ENCODE measurements around the gene BMERB1.
"Not testable (repeated sequence)": the region's sequence is repeated elsewhere in the genome, so short reads cannot be mapped to it uniquely, and the experiment has no call there.

The BMERB1 gene

GRCh38 chr16:15425861-15426260 lies 8.5 kb upstream of the BMERB1 start:
- no peak for DNase-seq (ENCODE audit: low read depth, low spot score)

DNA sequence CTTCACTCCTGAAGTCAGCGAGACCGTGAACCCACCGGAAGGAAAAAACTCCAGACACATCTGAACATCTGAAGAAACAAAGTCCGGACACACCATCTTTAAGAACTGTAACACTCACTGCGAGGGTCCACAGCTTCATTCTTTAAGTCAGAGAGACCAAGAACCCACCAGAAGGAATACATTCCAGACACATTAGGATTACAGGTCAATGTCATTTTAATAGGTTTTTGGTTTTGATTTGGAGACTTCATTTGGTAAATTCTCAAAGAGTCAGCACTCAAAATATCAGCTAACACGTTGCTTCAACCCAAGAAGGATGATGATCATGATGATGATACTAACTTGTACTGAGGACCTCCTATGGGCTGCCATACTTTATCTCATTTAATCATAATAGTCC lies 7.6 kb upstream of the BMERB1 start:
- no peak for DNase-seq (ENCODE audit: low read depth, low spot score)

- peak; percentile 47 for DNase-seq (ENCODE audit: low read depth, low spot score)
Observed at GRCh38 chr16:15427648-15428239, 6.6 kb upstream of the BMERB1 start.

GRCh38 chr16:15430884-15431283 lies 3.5 kb upstream of the BMERB1 start:
- not testable (repeated sequence) for DNase-seq (ENCODE audit: low read depth, low spot score)

DNA sequence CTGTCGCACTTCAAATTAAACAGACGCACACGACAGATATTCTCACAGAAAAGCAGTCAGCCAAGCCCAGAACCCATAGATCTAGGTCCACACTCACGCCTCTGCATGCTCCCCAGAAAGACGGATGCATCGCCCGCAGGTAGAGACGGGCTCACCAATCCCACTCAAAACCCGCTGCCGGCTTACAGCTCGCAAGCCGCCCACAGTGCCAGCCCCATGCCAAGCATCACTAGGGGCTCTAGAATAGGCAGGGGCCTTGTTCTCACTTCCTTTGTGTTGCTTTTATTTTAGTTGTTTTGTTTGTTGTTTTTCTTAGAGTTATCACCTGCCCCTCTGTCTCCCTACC lies 336 bp upstream of the BMERB1 start:
- no peak for DNase-seq (ENCODE audit: low read depth, low spot score)

- DNase-seq (ENCODE audit: low read depth, low spot score): no peak
Observed at GRCh38 chr16:15435216-15435864, 952 bp downstream of the BMERB1 start.

- DNase-seq (ENCODE audit: low read depth, low spot score): no peak
Observed at GRCh38 chr16:15439102-15439501, 4.7 kb downstream of the BMERB1 start.

DNA sequence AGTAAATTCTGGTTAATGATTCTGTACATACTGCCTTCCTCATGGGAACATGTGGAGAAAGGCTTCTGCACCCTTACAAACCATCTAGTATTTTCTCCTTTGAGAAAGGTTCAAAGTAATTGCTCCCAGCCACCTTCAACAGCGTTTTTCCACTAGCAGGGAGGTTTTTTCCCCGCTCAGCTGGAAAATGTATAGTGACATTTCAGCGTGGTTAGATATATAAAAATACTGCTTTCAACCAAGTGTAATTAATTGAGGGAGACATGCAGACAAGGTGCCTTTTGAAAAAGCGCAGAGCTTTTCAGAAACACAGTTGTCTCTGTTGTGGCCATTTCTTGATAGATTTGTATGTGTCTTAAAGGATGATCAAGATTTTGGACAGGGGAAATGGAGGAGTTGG lies 5.1 kb downstream of the BMERB1 start:
- no peak for DNase-seq (ENCODE audit: low read depth, low spot score)

DNA sequence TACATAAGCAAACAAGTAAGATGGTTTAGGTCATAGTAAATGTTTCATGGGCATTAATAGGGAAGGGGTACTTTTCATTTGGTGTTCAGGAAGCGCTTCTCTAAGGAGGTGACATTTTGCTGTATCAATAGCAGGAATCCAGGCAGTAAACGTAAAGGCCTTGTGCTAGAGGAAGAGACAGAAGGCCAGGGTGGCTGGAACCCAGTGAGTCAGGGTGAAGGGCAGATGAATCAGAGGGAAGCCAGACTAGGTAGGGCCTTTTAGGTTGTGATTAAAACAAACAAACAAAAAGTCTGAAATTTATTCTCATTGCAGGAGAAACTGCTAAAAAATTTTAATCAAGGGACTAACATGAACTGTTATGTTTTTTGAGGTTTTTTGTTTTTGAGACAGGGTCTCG lies 6.5 kb downstream of the BMERB1 start:
- no peak for DNase-seq (ENCODE audit: low read depth, low spot score)

DNA sequence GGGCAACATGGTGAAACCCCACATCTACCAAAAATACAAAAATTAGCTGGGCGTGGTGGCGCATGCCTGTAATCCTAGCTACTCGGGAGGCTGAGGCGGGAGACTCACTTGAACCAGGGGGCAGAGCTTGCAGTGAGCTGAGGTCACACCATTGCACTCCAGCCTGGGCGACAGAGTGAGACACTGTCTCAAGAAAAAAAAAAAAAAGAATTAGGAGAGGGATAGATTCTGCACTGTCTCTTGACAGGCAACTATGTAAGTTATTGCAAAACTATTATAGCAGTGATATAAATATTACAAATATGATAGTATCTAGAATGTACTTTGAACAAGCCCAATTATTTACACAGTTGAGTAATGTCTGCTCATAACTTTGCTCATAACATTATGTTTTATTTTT lies 7.8 kb downstream of the BMERB1 start:
- not testable (repeated sequence) for DNase-seq (ENCODE audit: low read depth, low spot score)

- DNase-seq (ENCODE audit: low read depth, low spot score): no peak
Observed at GRCh38 chr16:15443753-15444152, 9.4 kb downstream of the BMERB1 start.

- DNase-seq (ENCODE audit: low read depth, low spot score): no peak
Observed at GRCh38 chr16:15444264-15444663, 9.9 kb downstream of the BMERB1 start.

- no peak for DNase-seq (ENCODE audit: low read depth, low spot score)
Observed at GRCh38 chr16:15445450-15445849, 11.1 kb downstream of the BMERB1 start.

- no peak for DNase-seq (ENCODE audit: low read depth, low spot score)
Observed at GRCh38 chr16:15446901-15447300, 12.5 kb downstream of the BMERB1 start.

GRCh38 chr16:15450624-15451023 lies 16.2 kb downstream of the BMERB1 start:
- DNase-seq (ENCODE audit: low read depth, low spot score): no peak

DNA sequence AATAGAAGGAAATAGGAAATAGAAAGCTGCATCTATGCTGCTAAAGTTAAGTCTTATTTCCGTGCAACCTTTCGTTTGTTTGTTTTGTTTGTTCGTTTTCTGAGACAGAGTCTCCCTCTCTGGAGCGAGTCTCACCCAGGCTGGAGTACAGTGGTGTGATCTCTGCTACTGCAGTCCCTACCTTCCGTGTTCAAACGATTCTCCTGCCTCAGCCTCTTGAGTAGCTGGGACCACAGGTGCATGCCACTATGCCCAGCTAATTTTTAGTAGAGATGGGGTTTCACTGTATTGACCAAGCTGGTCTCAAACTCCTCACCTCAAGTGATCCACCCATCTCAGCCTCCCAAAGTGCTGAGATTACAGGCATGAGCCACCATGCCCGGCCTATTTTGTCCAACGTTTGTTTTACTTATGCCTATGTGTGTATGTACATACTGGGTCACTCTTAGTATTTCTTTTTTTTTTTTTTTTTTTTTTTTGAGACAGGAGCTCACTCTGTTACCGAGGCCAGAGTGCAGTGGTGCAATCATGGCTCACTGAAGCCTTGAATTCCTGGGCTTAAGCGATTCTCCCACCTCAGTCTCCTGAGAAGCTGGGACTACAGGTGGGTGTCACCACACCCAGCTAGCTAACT lies 16.8 kb downstream of the BMERB1 start:
- DNase-seq (ENCODE audit: low read depth, low spot score): no peak

DNA sequence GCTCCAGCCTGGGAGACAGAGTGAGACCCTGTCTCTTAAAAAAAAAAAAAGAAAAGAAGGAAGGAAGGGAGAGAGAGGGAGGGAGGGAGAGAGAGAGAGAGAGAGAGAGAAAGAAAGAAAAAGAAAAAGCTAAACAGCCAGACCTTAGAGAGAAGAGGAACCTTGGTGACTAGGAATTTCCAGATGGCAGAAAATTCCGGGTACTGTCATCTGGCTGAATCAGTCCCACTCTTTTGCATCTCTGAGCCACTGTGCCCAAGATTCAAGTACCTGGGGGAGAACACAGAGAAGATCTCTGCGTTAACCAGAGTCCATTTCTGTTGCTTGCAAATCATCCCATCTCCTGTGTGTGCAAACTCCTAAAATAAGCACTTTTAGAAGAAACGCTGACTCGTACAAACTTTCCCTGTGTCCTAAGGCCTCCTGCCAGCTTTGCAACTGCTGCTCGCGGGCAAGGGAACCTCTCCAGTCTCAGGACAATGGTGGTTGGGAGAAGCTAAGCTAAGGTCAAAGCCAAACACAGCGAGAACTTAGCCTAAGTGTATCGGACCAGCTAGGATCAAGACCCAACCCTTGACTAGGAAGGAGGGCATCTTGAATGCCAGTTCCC lies 18.0 kb downstream of the BMERB1 start:
- DNase-seq (ENCODE audit: low read depth, low spot score): no peak

DNA sequence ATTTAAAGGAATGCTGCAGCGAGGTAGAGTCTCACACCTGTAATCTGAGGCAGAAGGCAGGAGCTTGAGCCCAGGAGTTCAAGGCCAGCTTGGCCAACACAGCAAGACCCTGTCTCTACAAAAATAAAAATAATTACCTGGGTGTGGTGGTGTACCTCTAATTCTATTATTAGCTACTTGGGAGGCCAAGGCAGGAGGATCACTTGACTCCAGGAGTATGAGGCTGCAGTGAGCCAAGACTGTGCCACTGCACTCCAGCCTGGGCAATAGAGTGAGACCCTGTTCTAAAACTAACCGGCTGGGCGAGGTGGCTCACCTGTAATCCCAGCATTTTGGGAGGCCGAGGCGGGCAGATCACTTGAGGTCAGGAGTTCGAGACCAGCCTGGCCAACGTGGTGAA lies 18.9 kb downstream of the BMERB1 start:
- not testable (repeated sequence) for DNase-seq (ENCODE audit: low read depth, low spot score)

DNA sequence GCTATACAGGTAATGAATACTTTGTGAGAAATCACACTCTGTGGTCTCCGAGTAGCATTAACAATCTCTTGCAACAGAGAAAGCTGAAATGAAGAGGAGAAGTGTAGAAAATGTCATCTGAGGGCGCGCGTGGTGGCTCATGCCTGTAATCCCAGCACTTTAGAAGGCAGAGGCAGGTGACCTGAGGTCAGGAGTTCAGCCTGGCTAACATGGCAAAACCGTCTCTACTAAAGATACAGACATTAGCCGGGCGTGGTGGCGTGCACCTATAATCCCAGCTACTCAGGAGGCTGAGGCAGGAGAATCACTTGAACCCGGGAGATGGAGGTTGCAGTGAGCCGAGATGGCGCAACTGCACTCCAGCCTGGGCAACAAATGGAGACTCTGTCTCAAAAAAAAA lies 20.5 kb downstream of the BMERB1 start:
- not testable (repeated sequence) for DNase-seq (ENCODE audit: low read depth, low spot score)

- no peak for DNase-seq (ENCODE audit: low read depth, low spot score)
Observed at GRCh38 chr16:15457400-15457799, 23.0 kb downstream of the BMERB1 start.

- DNase-seq (ENCODE audit: low read depth, low spot score): no peak
Observed at GRCh38 chr16:15457958-15458357, 23.6 kb downstream of the BMERB1 start.

- DNase-seq (ENCODE audit: low read depth, low spot score): no peak
Observed at GRCh38 chr16:15459791-15460190, 25.4 kb downstream of the BMERB1 start.

GRCh38 chr16:15460601-15461000 lies 26.2 kb downstream of the BMERB1 start:
- no peak for DNase-seq (ENCODE audit: low read depth, low spot score)

Measured in smooth muscle cell of the brain vasculature (primary cell).